Measurements from ENCODE around the gene AUH. TPM values are rescaled to one million over a fixed set of nuclear protein-coding genes. Genes with fewer than 3 reads are reported as not detected.

AUH gene
- total RNA-seq, 1 experiment from 2014 or later: 21.7 TPM

DNA sequence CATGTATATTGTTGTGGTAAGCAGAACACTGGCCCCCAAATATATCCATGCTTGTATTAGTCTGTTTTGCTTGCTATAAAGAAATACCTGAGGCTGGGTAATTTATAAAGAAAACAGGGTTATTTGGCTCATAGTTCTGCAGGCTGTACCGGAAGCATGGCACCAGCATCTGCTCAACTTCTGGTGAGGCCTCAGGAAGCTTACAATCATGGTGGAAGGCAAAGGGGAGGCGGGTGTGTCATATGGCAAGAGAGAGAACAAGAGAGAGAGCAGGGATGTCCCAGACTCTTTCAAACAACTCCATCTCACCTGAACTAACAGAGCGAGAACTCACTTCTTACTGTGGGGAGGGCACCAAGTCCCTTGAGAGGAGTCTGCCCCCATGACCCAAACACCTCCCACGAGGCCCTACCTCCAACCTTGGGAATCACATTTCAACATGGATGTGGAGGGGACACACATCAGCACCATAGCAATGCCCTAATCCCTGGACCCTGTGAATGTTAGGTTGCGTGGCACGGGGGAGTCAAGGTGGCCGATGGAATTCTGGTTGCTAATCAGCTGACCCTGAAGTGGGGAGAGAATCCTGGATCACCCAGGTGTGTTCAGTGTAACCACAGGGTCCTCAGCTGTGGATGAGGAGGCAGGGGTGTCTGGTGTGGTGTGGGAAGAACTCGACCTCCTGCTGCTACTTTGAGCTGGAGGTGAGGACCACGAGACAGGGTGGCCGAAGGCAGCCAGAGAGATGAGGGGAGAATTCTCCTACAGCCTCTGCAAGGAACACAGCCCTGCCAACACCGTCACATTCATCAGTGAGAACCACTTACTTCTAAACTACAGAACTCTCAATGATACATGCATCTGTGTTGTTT lies 172.8 kb downstream of the AUH start:
- peaks cover 25% of the 10 kb centered on the region for H3K27me3 Mint-ChIP-seq (ENCODE audit: low read depth)
- TF ChIP-seq, protein P1, sequence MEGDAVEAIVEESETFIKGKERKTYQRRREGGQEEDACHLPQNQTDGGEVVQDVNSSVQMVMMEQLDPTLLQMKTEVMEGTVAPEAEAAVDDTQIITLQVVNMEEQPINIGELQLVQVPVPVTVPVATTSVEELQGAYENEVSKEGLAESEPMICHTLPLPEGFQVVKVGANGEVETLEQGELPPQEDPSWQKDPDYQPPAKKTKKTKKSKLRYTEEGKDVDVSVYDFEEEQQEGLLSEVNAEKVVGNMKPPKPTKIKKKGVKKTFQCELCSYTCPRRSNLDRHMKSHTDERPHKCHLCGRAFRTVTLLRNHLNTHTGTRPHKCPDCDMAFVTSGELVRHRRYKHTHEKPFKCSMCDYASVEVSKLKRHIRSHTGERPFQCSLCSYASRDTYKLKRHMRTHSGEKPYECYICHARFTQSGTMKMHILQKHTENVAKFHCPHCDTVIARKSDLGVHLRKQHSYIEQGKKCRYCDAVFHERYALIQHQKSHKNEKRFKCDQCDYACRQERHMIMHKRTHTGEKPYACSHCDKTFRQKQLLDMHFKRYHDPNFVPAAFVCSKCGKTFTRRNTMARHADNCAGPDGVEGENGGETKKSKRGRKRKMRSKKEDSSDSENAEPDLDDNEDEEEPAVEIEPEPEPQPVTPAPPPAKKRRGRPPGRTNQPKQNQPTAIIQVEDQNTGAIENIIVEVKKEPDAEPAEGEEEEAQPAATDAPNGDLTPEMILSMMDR (conservative IDR thresholded peaks at IDR 0.05): no peak
- no peak overlapping the region for H2BK120ac ChIP-seq (ENCODE audit: low read depth, low read length, poor library complexity, severe bottlenecking)
- no peaks in the 10 kb centered on the region for H3K9me3 ChIP-seq (ENCODE audit: control insufficient read depth, low read depth, low read length)
- no peak overlapping the region for H3K18ac ChIP-seq (ENCODE audit: insufficient read length, low read depth, low read length)
- H3K9me3 Mint-ChIP-seq: peaks cover 9 to 11% of the 10 kb centered on the region in 2 experiments; a peak in 3 of 5 replicates
- no peak overlapping the region for H4K5ac ChIP-seq (ENCODE audit: insufficient read length, low read depth, low read length)
- H4K20me1 ChIP-seq (ENCODE audit: control insufficient read depth, insufficient read depth, insufficient read length): no peaks in the 10 kb centered on the region
- H3K14ac ChIP-seq (ENCODE audit: insufficient read depth, low read length): no peak overlapping the region
- H3K4ac ChIP-seq (ENCODE audit: low read depth, low read length): no peak overlapping the region
- H2BK15ac ChIP-seq (ENCODE audit: low read depth, low read length): no peak overlapping the region
- H4K91ac ChIP-seq (ENCODE audit: insufficient read length, low read depth, low read length): no peak overlapping the region
- no peak overlapping the region for H2BK20ac ChIP-seq (ENCODE audit: low read depth, low read length, poor library complexity, severe bottlenecking)
- no peak overlapping the region for H4K8ac ChIP-seq (replicated peaks; ENCODE audit: insufficient read length, low read depth, low read length)
- H3K27me3 ChIP-seq (ENCODE audit: insufficient read depth, low read length): no peaks in the 10 kb centered on the region; the same call in 1 of the 2 replicates
- no peak overlapping the region for H3K4me3 Mint-ChIP-seq
- no peak overlapping the region for H2AFZ ChIP-seq (ENCODE audit: low read length)
- H3T11ph ChIP-seq (ENCODE audit: low read length): no peak overlapping the region
- no peaks in the 10 kb centered on the region for H3K79me1 ChIP-seq (ENCODE audit: insufficient read depth, low read depth, low read length, poor library complexity, severe bottlenecking)
- H3K23ac ChIP-seq (ENCODE audit: insufficient read length, low read depth, low read length): no peak overlapping the region
- no peak overlapping the region for H3K9ac ChIP-seq (ENCODE audit: extremely low read depth, insufficient read length, low read length)
- H3K23me2 ChIP-seq (ENCODE audit: insufficient read length, low read depth, low read length, poor library complexity, severe bottlenecking): no peaks in the 10 kb centered on the region
- WGBS (ENCODE audit: extremely low coverage, insufficient read length, low lambda C conversion rate): no CpG with 5 or more reads among the region's 11 CpGs
- no peak for DNase-seq
- no peak overlapping the region for H3K4me2 ChIP-seq (ENCODE audit: insufficient read depth, insufficient read length, low read length)
- no peaks in the 10 kb centered on the region for H3K4me1 ChIP-seq (ENCODE audit: insufficient read depth, low read length)
- H3K79me2 ChIP-seq (ENCODE audit: insufficient read depth, low read length): no peaks in the 10 kb centered on the region
- H2BK12ac ChIP-seq (ENCODE audit: insufficient read length, low read depth, low read length): no peak overlapping the region
- H3K36me3 Mint-ChIP-seq (ENCODE audit: insufficient read depth in 1 of 3, low read depth in 3 of 3): peaks cover 0 to 10% (median 0%) of the 10 kb centered on the region in 3 experiments; a peak in 3 of 7 replicates
- peaks cover 9 to 14% of the 10 kb centered on the region in 2 experiments for H3K4me1 Mint-ChIP-seq
- no peak overlapping the region for H2AK5ac ChIP-seq (ENCODE audit: insufficient read length, low read length)
- H3K27ac ChIP-seq (ENCODE audit: insufficient read length, low read depth, low read length): no peak overlapping the region
- no peak overlapping the region for H3K56ac ChIP-seq (ENCODE audit: insufficient read length, low read depth, low read length)
- no peak overlapping the region for H3K27ac Mint-ChIP-seq
- no peak overlapping the region for H2BK5ac ChIP-seq (ENCODE audit: insufficient read length, low read length)
